HTR-8/SVneo (cell line): ENCODE data around the gene CGB8.
"Not testable (repeated sequence)": the region's sequence is repeated elsewhere in the genome, so short reads cannot be mapped to it uniquely, and the experiment has no call there.

ENCODE experiments used
- DNase-seq: peaks from one replicate; pipeline ENCODE4 v3.0.0; 2011; ENCODE audit warnings: low spot score, mixed read lengths; ENCODE audit not compliant: insufficient read length
- FAIRE-seq: peaks from 2 replicates; lab custom pipeline; 2011; peaks lifted over from hg19 to GRCh38; lab: Jason Lieb, UNC

CGB8 gene

GRCh38 chr19:49065905-49066512, 17.1 kb upstream of the CGB8 start:
- DNase-seq (no peak), FAIRE-seq (no peak)

DNA sequence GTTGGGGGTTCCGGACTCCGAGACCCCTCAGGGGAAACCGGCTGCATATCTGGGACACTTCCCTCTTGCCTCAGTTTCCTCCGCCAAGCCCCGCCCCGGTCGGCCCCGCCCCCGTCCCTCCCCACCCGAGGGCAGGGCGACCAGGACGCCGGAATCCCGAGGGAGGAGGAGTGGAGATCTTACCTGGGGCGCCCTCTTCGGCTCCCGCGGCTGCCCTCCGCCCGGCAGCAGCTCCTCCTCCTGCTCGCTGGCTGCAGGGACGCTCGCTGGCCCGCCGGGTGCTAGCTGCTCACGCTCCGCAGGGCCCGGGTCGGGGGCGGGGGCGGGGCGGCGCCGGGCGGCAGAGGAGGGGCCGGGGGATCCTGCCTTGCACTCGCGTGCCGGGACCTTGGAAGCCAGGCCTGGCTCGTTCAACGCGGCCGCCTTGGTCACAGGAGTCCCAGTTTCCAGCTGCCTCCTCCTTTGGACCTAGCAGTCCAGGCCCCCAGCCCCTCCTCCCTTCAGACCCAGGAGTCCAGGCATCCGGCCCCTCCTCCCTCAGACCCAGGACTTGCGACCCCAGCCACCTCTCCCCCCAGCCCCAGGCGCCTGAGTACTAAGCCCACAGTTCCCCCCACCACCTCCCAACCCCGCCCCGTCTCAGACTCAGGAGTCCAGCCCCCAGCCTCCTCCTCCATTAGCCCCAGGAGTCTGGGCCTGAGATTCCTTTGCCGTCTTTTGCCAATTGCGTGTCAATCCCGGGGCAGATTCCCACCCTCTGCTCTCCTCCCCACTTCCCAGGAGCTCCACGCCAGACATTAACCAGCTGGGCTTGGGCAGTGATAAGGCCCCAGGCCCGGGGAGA, 16.1 kb upstream of the CGB8 start, which contains the start of gene NTF4:
NTF4 (minus strand) TSS at position 51 of the 844 bp plus-strand sequence. CDS start 2,821 bp downstream, outside the sequence.
- FAIRE-seq (peak; percentile 38), DNase-seq (peak; percentile 70)

DNA sequence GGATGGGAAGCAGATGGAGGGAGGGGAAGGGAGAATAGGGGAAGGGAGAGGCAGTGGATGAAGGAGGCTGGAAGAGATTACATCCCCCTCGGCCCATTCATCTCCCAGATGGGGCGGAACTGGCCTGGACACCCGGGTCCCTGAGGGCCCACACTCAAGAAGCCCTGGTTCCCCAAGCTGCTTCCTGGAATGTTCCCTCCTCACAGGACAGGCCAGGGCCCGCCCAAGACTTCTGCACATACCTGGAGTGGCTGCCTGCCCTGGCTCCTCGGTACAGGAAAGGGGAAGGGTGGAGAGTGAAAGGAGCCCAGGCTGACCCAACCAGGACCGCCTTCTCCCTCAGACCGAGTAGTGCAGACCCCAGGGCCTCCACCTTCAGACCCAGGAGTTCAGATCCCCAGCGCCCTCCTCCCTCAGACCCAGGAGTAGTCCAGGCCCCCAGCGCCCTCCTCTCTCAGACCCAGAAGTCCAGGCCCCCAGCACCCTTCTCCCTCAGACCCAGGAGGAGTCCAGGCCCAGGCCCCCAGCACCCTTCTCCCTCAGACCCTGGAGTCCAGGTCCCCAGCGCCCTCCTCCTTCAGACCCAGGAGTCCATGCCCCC, 15.2 kb upstream of the CGB8 start:
- DNase-seq (no peak), FAIRE-seq (no peak)

DNA sequence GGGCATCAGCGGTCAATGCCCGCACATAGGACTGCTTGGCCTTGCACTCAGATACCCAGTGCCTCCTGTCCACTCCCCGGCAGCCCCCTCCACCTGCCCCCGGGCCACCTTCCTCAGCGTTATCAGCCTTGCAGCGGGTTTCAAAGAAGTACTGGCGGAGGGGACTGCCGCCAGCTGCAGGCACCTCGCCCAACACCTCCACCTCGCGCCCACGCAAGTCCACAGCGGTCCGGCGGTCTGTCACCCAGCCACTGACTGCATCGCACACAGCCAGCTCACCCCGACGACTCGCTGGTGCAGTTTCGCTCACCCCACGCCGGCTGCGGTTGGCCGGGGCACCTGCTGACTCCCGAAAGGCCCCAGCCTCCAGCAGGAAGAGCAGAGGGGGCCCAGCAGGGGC, 12.5 kb upstream of the CGB8 start:
- FAIRE-seq (no peak), DNase-seq (no peak)

GRCh38 chr19:49061000-49061399, 12.1 kb upstream of the CGB8 start:
- no peak for FAIRE-seq
- no peak for DNase-seq

DNA sequence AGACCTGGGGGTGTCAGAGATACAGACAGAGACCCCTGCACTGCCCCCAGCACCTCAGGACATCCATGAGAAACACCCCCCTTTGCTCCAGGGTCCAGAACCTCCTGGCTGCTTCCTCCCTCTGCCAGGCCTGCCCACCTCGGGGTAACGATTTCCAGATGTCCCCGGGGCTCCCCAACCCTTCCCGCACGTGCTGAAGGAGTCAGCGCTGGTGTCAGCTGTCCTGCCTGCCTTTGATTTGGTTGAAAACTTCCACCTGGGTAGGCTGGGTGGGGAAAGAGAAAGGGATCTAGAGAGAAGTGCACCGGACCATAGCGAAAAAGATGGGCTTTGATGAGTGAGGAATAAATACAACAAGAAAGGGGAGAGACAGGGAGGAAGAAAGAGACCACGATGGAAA, 10.1 kb upstream of the CGB8 start:
- no peak for FAIRE-seq
- no peak for DNase-seq

GRCh38 chr19:49058562-49058961, 9.7 kb upstream of the CGB8 start:
- DNase-seq: no peak
- no peak for FAIRE-seq

GRCh38 chr19:49057636-49058234, 8.8 kb upstream of the CGB8 start, which contains the start of gene CGB7:
TSS of gene CGB7 (minus strand) at chr19:49057749. CDS start at chr19:49055375, 2,374 bp downstream.
- FAIRE-seq: peak; percentile 58
- no peak for DNase-seq

DNA sequence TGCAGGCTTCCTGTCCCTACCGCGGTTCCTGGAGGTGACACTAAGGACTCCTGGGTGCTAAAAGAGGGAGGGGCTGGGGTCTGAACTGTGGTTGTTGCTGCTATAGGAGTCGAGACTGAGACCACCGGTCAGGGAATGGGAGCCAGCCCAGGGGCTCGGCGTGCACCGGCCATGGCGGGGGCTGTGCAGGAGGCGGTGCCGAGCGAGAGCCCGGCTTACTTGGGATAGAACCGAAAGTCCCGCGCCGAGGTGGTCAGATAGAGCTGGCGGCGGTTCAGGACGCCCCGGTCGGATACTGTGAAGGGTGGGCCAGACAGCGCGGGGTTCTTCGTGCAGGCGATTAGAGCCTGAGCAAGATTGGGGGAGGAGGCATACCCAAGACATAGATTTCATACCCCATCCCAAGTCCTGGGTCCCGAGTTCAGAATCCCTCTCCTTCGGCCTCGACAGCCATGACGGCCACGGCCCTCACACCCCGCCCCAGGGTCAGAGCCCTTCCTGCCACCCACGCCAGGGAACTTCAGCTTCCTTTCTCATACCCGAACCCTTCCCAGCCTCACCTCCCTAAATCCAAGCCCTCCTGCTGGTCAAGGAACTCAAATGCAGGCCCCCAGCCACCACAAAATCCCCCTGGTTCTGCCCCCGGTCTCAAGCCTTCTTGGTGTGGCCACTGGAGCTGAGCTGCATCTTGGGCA, 8.1 kb upstream of the CGB8 start:
- FAIRE-seq, DNase-seq: not testable (repeated sequence)

DNA sequence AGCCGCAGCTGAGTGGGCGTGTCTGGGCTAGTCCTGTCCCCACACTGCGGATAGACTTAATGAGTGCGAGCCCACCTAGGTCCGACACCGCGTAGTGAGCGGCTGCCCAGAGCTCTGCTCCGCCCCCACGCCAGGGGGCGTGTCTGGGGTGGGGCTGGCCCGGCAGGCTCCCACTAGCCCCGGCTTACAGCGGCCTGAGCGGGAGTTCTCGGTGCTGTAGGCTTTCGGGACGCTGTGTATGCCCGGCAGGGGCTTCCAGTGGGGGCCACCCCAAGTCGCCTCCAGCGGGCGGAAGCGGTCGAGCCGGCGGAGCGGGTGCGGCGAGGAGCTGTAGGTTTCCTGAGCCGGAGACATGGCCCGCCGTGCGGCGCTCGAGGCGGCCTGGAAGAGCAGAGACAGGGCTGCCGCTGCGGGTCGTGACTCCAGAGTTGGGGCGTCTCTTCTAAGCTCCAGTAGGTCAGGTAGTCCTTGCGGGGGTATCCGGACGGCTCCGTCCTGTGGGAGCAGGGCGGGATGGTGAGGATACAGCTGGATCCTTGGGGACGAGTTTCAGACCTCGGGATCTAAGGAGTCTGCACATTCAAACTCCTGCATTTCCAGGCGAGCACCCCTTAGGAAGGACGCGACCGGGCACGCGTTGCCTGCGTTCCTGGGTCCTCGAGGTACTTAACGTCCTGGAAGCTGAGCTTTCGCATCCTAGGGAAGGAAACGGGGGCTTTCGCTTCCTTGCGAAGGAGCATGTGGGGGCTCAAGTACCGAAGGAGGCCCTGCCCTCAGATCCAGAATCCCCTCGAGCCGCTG, 7.4 kb upstream of the CGB8 start:
- FAIRE-seq: peak; percentile 55
- peak; percentile 85 for DNase-seq

DNA sequence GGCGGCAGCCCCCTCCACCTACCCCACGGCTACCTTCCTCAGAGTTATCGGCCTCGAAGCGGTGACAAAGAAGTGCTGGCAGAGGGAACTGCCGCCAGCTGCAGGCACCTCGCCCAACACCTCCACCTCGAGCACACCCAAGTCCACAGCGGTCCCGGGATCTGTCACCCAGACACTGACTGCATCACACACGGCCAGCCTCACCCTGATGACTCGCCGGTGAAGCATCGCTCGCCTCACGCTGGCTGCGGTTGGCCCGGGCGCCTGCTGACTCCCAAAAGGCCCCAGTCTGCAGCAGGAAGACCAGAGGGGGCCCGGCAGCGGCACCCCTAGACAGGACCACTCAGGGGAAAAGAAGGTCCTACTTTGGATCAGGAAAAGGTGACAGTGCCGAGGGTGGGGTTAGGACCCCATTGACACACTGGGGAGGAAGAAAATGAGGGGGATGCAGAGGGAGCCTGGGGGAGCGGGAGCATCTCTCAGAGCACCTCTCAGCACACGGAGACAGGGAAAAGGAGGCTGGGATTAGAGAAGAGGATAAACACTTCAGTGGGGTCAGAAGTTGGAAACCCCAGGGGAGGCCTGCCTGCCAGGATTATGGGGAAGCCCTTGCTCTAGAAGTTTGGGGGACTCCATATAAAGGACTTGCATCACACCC, 1.6 kb upstream of the CGB8 start:
- peak; percentile 48 for FAIRE-seq
- DNase-seq: not testable (repeated sequence)

GRCh38 chr19:49049834-49050233, 923 bp upstream of the CGB8 start:
- DNase-seq, FAIRE-seq: not testable (repeated sequence)

DNA sequence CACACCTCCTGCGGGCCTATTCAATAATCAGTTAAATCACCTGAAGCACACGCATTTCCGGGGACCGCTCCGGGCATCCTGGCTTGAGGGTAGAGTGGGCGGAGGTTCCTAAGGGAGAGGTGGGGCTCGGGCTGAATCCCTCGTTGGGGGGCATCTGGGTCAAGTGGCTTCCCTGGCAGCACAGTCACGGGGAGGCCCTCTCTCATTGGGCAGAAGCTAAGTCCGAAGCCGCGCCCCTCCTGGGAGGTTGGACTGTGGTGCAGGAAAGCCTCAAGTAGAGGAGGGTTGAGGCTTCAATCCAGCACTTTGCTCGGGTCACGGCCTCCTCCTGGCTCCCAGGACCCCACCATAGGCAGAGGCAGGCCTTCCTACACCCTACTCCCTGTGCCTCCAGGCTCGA, 5.4 kb downstream of the CGB8 start, which contains the start of gene CGB5:
CGB5 (plus strand) TSS at position 301 of the 400 bp plus-strand sequence. CDS start 362 bp downstream, outside the sequence.
- FAIRE-seq, DNase-seq: not testable (repeated sequence)

DNA sequence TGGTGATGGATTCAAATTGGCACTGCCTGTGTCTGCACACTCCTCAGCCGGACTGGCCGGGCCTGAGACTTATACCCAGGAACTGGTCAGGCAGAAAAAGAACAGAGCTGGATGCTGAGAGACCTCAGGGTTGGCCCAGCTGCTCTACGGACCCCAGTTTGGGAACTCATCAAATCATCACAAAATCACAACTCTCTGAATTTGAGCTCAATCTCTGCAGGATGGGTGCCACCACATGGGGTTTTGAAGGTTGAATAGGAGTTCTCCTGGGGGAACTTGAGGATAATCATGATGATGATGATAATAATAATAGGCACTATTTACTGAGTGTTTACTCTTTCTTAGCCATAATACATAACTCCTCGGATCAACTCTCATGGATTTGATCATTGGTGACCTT, 6.2 kb downstream of the CGB8 start:
- DNase-seq, FAIRE-seq: not testable (repeated sequence)

DNA sequence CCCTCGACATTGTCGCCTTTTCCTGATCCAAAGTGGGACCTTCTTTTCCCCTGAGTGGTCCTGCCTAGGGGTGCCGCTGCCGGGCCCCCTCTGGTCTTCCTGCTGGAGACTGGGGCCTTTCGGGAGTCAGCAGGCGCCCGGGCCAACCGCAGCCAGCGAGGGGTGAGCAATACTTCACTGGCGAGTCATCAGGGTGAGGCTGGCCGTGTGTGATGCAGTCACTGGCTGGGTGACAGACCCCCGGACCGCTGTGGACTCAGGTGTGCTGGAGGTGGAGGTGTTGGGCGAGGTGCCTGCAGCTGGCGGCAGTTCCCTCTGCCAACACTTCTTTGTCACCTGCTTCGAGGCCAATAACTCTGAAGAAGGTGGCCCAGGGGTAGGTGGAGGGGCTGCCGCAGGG, 6.7 kb downstream of the CGB8 start:
- DNase-seq (no peak), FAIRE-seq (no peak)

- DNase-seq: not testable (repeated sequence)
- peak; percentile 9 for FAIRE-seq
Observed at GRCh38 chr19:49039736-49040135, 9.2 kb downstream of the CGB8 start.

DNA sequence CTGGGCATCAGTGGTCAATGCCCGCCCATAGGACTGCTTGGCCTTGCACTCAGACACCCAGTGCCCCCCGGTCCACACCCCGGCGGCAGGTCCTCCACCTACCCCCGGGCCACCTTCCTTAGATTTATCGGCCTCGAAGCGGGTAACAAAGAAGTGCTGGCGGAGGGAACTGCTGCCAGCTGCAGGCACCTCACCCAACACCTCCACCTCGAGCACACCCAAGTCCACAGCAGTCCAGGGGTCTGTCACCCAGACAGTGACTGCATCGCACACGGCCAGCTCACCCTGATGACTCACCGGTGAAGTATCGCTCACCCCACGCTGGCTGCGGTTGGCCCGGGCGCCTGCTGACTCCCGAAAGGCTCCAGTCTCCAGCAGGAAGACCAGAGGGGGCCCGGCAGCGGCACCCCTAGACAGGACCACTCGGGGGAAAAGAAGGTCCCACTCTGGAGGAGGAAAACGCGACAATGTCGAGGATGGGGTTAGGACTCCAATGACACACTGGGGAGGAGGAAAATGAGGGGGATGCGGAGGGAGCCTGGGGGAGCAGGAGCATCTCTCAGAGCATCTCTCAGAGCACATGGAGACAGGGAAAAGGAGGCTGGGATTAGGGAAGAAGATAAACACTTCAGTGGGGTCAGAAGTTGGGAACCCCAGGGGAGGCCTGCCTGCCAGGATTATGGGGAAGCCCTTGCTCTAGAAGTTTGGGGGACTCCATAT, 10.2 kb downstream of the CGB8 start:
- FAIRE-seq: peak; percentile 85
- DNase-seq: not testable (repeated sequence)

DNA sequence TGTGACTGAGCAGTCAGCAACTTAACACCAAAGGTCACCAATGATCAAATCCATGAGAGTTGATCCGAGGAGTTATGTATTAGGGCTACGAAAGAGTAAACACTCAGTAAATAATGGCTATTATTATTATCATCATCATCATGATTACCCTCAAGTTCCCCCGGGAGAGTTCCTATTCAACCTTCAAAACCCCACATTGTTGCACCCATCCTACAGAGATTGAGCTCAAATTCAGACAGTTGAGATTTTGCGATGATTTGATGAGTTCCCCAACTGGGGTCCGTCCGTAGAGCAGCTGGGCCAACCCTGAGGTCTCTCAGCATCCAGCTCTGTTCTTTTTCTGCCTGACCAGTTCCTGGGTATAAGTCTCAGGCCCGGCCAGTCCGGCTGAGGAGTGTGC, 10.8 kb downstream of the CGB8 start:
- DNase-seq, FAIRE-seq: not testable (repeated sequence)
